Endothelial cell of umbilical vein (primary cell): ENCODE measurements around the gene RPL22L1. TPM values are rescaled to one million over a fixed set of nuclear protein-coding genes. Genes with fewer than 3 reads are reported as not detected.

Experiments
- BruUV-seq: library from RNA; stranded (reverse); fragments of 400-500 nt; replicated peaks from 2 replicates; lab custom pipeline; 2021; lab: Mats Ljungman, UMichigan
- CTCF ChIA-PET: fragments of 300-600, 350-600 bp; sonication (Branson Sonifier 250); formaldehyde crosslinking; loops from one replicate; lab custom pipeline; 2021; ENCODE audit warnings: antibody characterized with exemption, inconsistent platforms; lab: Charles Lee
- POLR2A ChIA-PET: fragments of 300-600, 350-600 bp; sonication (Branson Sonifier 250); formaldehyde crosslinking; loops from one replicate; lab custom pipeline; 2021; ENCODE audit warnings: antibody characterized with exemption, inconsistent platforms; lab: Charles Lee
- DNase-seq: peaks from one replicate; pipeline ENCODE4 v3.0.0-alpha.2; 2011; ENCODE audit warnings: low read depth, low spot score
- FAIRE-seq: peaks from 2 replicates; lab custom pipeline; 2011; peaks lifted over from hg19 to GRCh38; lab: Jason Lieb, UNC
- H2AFZ ChIP-seq: 2 replicates; pipeline ENCODE4 v1.6.0; 2012; ENCODE audit warnings: low read depth, low read length, control low read depth, inconsistent platforms
- H3K27ac ChIP-seq: 2 replicates; pipeline ENCODE4 v1.5.1; 2011; ENCODE audit warnings: low read depth, mild to moderate bottlenecking, control low read depth, low read length, moderate library complexity; ENCODE audit not compliant: insufficient read depth
- H3K27me3 ChIP-seq, 2 experiments: 2 replicates each; pipeline versions ENCODE4 v1.6.0 to v1.6.1; 2011; ENCODE audit warnings: low read length in 2 of 2, mixed read lengths in 1 of 2; ENCODE audit not compliant: control insufficient read depth in 2 of 2, insufficient read depth in 2 of 2
- H3K36me3 ChIP-seq, 2 experiments: 2 replicates in 1 of 2; 3 replicates in 1 of 2; pipeline ENCODE4 v1.5.1; 2011; ENCODE audit warnings: low read length in 2 of 2, mild to moderate bottlenecking in 1 of 2, moderate library complexity in 1 of 2; ENCODE audit not compliant: control insufficient read depth in 2 of 2, insufficient read depth in 2 of 2; ENCODE audit errors: extremely low read depth in 1 of 2
- H3K4me1 ChIP-seq: 3 replicates; pipeline ENCODE4 v1.5.1; 2011; ENCODE audit warnings: mild to moderate bottlenecking, low read length; ENCODE audit not compliant: control insufficient read depth, insufficient read depth; ENCODE audit errors: extremely low read depth
- H3K4me2 ChIP-seq: 2 replicates; pipeline ENCODE4 v1.6.1; 2011; ENCODE audit warnings: low read length, control low read depth, mixed read lengths; ENCODE audit not compliant: insufficient read depth
- H3K4me3 ChIP-seq, 3 experiments: fragments of 200-600 bp in 1 of 3; sonication (generic), shearing (Covaris generic) in 1 of 3; replicated peaks in 1 of 3; 2 replicates each; pipeline ENCODE4 v1.5.1; 2011 to 2016; ENCODE audit warnings: control low read depth in 3 of 3, low read length in 3 of 3, mild to moderate bottlenecking in 2 of 3, inconsistent platforms in 1 of 3, low read depth in 1 of 3, moderate library complexity in 1 of 3; ENCODE audit not compliant: insufficient read depth in 1 of 3
- H3K79me2 ChIP-seq: 2 replicates; pipeline ENCODE4 v1.6.0; 2012; ENCODE audit warnings: low read length, inconsistent platforms; ENCODE audit not compliant: control insufficient read depth, insufficient read depth
- H3K9ac ChIP-seq: replicated peaks from 2 replicates; pipeline ENCODE3; 2011; ENCODE audit warnings: low read length, control low read depth; ENCODE audit not compliant: insufficient read depth; ENCODE audit errors: extremely low read depth
- H3K9me1 ChIP-seq: replicated peaks from 3 replicates; pipeline ENCODE4 v1.6.0; 2011; ENCODE audit warnings: mild to moderate bottlenecking, low read length; ENCODE audit not compliant: control insufficient read depth, insufficient read depth; ENCODE audit errors: extremely low read depth
- H3K9me3 ChIP-seq: replicated peaks from 2 replicates; pipeline ENCODE4 v1.5.1; 2012; ENCODE audit warnings: low read length, inconsistent platforms; ENCODE audit not compliant: control insufficient read depth, insufficient read depth
- H4K20me1 ChIP-seq: replicated peaks from 2 replicates; pipeline ENCODE3; 2011; ENCODE audit warnings: mild to moderate bottlenecking, low read length; ENCODE audit not compliant: control insufficient read depth, insufficient read depth; ENCODE audit errors: extremely low read depth
- FOS ChIP-seq: IDR thresholded peaks from 2 replicates; pipeline ENCODE4 v1.6.1; 2011; ENCODE audit warnings: mild to moderate bottlenecking, low read length, moderate library complexity, borderline replicate concordance; ENCODE audit not compliant: insufficient read depth
- GATA2 ChIP-seq: IDR thresholded peaks from 2 replicates; pipeline ENCODE4 v1.7.0; 2011; ENCODE audit warnings: low read depth, mild to moderate bottlenecking, moderate library complexity, mixed read lengths, low read length; ENCODE audit not compliant: insufficient read length, insufficient read depth
- MAX ChIP-seq: IDR thresholded peaks from 2 replicates; pipeline ENCODE4 v1.6.1; 2011; ENCODE audit not compliant: insufficient read depth, insufficient read length
- dilution Hi-C: fragments of 300-500 bp; cut with MboI; formaldehyde crosslinking; loops from one replicate; pipeline ENCODE4 v1.15.0; 2019; ENCODE audit warnings: low sequenced_read_pairs; ENCODE audit not compliant: extremely low pct_ligation_motif_present
- intact Hi-C: fragments of 100-400 bp; cut with micrococcal nuclease; formaldehyde crosslinking; loops from one replicate; pipeline ENCODE4 v1.10.0; 2022
- polyA plus RNA-seq, 4 experiments: library from polyadenylated mRNA; depleted of rRNA in 3 of 4; stranded (reverse) in 3 of 4; unstranded in 1 of 4; fragments of >200 nt; gene quantifications; 2 replicates each; pipeline versions ENCODE4 v1.2.1 to v1.2.3, GENCODE V29; 2011 to 2012; ENCODE audit warnings: missing spikeins in 1 of 4
- total RNA-seq: library from RNA; stranded (reverse); gene quantifications from 2 replicates; pipeline ENCODE4 v1.2.3, GENCODE V29; 2021
- TF ChIP-seq, protein P1 (sequence below), 2 donors: IDR thresholded peaks; 1 replicate in 1 of 2; 2 replicates in 1 of 2; pipeline ENCODE4 v1.5.1; 2011; ENCODE audit warnings: low read length in 2 of 2, mild to moderate bottlenecking in 2 of 2, moderate library complexity in 2 of 2, control low read depth in 1 of 2, inconsistent platforms in 1 of 2, low read depth in 1 of 2; ENCODE audit not compliant: insufficient read depth in 1 of 2; ENCODE audit errors: extremely low read depth in 1 of 2

RPL22L1 gene
- total and polyA plus RNA-seq, 2 donors (not counting 3 experiments of a cell fraction or from before 2014, with no cell fraction given) = 65.0 to 176 TPM

GRCh38 chr3:170848292-170848917 lies 21.6 kb downstream of the RPL22L1 start:
- dilution Hi-C loops = no loop called here
- intact Hi-C loops = loop anchor here (1.0 to 10.0 kb wide), 4 partner anchors 36 to 664 kb away; partner anchors contain the start of gene PHC3
- Histone ChIP-seq H3K9me1 (no peaks in the 10 kb centered on the region), H3K4me3 (no peak overlapping the region), H2AFZ (no peak overlapping the region), H3K36me3 (no peaks in the 10 kb centered on the region), H3K9ac (no peak overlapping the region), H3K27me3 (no peaks in the 10 kb centered on the region), H3K4me1 (no peaks in the 10 kb centered on the region), H3K9me3 (no peaks in the 10 kb centered on the region), H3K79me2 (no peaks in the 10 kb centered on the region), H4K20me1 (no peaks in the 10 kb centered on the region), H3K27ac (no peak overlapping the region), H3K4me2 (no peak overlapping the region)
- FAIRE-seq = peak; percentile 69
- CTCF ChIA-PET = interaction anchor here (0.6 to 3.4 kb wide), 37 partner anchors 8 to 983 kb away, joined by 3 to 177 read pairs (median 4); partner anchors contain the start of genes CLDN11 and SKIL
- POLR2A ChIA-PET = interaction anchor here (1.0 kb wide), 1 partner anchor 435 kb away, joined by 3 read pairs; no protein-coding TSS in a partner anchor
- no peak for TF ChIP-seq GATA2
- TF ChIP-seq, protein P1, sequence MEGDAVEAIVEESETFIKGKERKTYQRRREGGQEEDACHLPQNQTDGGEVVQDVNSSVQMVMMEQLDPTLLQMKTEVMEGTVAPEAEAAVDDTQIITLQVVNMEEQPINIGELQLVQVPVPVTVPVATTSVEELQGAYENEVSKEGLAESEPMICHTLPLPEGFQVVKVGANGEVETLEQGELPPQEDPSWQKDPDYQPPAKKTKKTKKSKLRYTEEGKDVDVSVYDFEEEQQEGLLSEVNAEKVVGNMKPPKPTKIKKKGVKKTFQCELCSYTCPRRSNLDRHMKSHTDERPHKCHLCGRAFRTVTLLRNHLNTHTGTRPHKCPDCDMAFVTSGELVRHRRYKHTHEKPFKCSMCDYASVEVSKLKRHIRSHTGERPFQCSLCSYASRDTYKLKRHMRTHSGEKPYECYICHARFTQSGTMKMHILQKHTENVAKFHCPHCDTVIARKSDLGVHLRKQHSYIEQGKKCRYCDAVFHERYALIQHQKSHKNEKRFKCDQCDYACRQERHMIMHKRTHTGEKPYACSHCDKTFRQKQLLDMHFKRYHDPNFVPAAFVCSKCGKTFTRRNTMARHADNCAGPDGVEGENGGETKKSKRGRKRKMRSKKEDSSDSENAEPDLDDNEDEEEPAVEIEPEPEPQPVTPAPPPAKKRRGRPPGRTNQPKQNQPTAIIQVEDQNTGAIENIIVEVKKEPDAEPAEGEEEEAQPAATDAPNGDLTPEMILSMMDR (IDR thresholded peaks at IDR 0.05; ENCODE audit: extremely low read depth in 1 of 2, insufficient read depth in 1 of 2, low read depth in 1 of 2, low read length in 2 of 2) = peak in 1 of 2 donors; percentile 14
- no TSS peak for BruUV-seq
- peak; percentile 38 for DNase-seq

DNA sequence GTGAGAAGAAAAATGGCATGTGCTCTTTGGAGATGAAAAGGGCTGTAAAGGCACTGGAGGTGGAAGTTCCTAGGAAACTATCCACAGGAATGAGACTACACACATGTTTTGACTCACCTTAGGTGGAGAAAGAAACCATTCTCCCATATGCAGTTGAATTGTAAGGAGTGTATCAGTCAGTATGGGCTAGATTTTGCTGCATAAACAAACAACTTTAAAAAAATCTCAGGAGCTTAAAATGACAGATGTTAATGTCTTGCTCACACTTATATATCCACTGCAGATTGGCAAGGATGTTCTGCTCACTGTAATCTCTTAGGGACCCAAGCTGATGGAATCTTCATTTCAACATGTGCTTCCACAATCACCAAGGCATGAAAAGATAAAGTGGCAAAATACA lies 25.6 kb downstream of the RPL22L1 start:
- H3K79me2 ChIP-seq = no peaks in the 10 kb centered on the region
- H3K27me3 ChIP-seq = no peaks in the 10 kb centered on the region
- no peaks in the 10 kb centered on the region for H4K20me1 ChIP-seq
- no peak overlapping the region for H2AFZ ChIP-seq
- ChIA-PET CTCF (interaction anchor here (3.5 kb wide), 1 partner anchor 430 kb away, joined by 16 read pairs; no protein-coding TSS in a partner anchor), POLR2A (no interaction called here)
- H3K4me1 ChIP-seq = no peaks in the 10 kb centered on the region
- no peak overlapping the region for H3K9ac ChIP-seq
- no peaks in the 10 kb centered on the region for H3K36me3 ChIP-seq
- H3K27ac ChIP-seq = no peak overlapping the region
- DNase-seq = no peak
- no peak overlapping the region for H3K4me2 ChIP-seq
- intact Hi-C loops (loop anchor here (10.0 kb wide), 2 partner anchors 540 to 660 kb away; partner anchors contain the start of gene PHC3), dilution Hi-C loops (no loop called here)
- no peak for FAIRE-seq
- no peaks in the 10 kb centered on the region for H3K9me3 ChIP-seq
- H3K4me3 ChIP-seq = no peak overlapping the region
- BruUV-seq = no TSS peak
- TF ChIP-seq FOS (no peak), MAX (no peak), GATA2 (no peak)
- H3K9me1 ChIP-seq = no peaks in the 10 kb centered on the region
